T-helper 2 cell treated with Interferon-gamma antibody and Interleukin-4, amounts not matched to agents 100 ng/mL and 5 ng/mL, for 36 hours (primary cell): ENCODE results near the gene TTN. TPM values are rescaled to one million over a fixed set of nuclear protein-coding genes. Genes with fewer than 3 reads are reported as not detected.
"Not testable (repeated sequence)": the region's sequence is repeated elsewhere in the genome, so short reads cannot be mapped to it uniquely, and the experiment has no call there.

Source experiments
- intact Hi-C: fragments of 100-400 bp; cut with micrococcal nuclease; formaldehyde crosslinking; loops from one replicate; pipeline ENCODE4 v1.15.1; 2023
- total RNA-seq: library from RNA; stranded (reverse); gene quantifications from 2 replicates; pipeline ENCODE4 v1.2.3, GENCODE V29; 2022

TTN gene
- total RNA-seq, 1 donor from 2014 or later: 12.4 TPM

DNA sequence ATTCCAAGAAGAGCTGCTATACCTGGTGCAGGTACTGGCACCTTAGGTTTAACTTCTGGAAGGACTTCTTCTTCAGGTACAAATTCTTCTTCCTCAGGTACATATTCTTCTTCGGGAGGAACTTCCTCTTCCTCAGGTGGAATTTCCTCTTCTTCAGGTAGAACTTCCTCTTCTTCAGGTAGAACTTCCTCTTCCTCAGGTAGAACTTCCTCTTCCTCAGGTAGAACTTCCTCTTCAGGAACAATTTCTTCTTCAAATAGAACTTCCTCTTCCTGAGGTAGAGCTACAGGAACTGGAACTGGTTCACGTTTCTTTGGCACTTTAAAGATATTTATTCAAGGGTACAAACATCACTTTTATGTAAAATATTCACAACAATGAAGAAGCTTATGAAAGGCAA is 129.6 kb downstream of the TTN start:
- intact Hi-C loops: no loop called here

DNA sequence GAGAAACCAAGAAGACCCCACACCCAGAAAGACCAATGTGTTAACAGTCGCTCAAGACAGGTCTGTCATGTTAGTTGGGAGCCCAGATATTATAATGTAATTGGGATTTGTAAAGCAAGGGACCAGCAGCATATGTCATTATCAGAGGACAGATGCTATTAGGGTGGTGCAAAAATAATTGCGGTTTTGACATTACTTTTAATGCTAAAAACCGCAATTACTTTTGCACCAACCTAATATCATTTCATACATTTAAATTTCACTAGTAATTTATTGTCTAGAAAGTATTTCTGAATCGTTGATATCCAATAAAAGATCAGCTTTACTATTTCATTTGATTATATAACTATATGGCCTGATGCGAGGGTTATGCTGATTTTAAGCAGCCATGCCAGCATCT is 131.2 kb downstream of the TTN start:
- intact Hi-C loops: no loop called here

DNA sequence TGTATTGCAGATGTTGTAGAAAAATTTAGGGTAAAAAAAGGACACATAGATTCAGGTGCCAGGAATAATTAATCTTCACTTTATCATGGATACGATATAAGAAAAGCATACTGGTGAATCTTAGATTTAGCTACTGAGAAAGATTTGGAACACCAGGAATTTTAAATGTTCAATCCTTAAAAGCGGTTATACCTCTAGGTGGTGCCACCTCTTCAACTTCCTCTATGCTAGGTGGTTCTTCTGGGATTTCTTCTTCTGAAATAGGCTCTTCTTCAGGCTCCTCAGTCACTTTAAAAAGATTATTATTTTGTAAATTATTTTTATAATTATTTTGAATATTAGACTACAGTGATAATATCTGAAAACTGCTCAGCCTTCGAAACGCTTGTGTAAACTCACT is 133.1 kb downstream of the TTN start:
- intact Hi-C loops: no loop called here

DNA sequence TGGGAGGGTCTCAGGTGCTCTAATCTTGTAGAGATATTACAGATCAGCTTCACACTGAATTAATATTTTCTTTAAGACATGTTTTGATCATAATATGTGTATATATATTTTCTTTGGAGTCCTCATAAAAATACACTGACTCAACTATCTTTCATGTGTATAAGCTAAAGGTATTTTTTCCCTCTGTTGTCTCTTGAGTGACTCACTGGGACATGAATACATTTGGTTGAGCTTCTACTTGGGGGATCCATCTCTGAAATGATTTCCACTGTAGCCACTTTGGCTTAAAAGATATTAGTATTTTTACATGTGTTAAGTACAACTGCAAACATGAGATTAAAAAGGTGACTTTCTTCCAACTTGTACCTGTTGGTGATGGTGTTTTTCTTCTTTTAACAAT is 140.8 kb downstream of the TTN start:
- intact Hi-C loops: no loop called here

DNA sequence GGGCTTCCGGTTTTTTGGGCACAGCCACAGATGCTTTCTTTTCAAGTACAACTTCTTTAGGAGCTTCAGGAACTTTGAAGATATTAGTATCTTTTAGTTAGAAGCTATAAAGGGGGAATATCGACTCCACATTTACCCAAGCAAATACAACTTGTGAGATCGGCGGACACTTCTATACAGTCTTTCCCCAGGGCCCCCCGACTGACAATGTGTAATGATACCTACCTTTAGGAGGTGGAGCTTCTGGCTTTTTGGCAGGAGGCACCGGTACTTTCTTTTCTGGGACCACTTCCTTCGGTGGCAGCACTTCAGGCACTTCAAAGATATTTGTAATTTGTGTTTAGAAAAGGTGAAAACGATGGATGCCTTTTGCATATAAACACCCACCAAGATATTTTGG is 148.7 kb downstream of the TTN start:
- intact Hi-C loops: not testable (repeated sequence)

DNA sequence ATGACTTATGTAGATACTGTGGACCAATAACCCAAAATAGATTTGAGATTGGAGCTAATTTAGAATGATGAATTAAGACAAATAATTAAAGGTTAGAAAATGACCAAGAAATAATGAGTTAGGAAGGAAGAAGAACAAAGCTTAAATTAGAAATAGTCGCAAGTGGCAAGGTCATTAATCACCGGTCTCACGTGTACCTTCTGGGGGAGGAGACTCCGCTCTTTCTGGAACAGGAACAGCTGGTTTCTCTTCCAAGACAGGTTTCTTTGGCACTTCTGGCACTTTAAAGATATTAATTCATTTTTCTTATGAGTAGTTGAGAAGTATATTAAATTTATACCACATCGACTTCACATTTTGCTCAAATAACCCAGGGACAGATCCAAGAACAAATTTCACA is 156.7 kb downstream of the TTN start:
- intact Hi-C loops: no loop called here

DNA sequence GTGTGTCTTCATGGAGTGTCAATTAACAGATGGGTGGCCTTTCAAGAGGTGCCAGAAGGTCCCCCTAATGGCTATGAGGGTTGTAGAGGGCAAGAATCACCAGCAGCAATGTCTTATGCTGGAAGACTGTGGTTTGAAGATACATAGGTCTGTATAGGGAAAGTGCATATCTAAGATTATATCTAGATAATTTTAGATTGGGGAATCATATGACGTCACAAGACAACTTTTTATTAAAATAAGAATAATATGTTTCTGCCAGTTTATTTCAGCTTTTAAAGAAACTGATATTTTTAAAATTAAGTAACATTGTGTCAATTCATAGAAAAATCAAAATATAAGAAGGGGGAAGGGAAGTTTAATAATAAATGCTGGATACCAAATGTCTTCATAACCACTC is 162.3 kb downstream of the TTN start:
- intact Hi-C loops: no loop called here

DNA sequence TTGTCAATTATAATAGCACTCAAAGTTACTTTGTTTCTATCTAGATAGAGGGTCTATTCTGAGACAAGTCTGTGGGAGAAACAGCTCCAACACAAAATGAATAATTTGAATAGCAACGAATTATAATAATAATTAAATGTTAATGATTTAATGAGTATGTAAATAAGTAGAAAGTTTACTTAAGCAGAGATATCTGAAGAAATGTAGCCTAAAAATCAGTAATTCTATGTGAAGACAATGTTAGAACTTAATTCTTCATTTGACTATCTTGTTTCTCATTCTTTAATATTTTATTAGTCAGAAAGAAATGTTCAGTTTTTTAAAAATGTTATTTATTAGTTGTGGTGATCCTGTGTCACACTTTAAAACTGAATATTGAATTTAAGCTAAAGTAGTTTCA is 165.7 kb downstream of the TTN start:
- intact Hi-C loops: no loop called here

DNA sequence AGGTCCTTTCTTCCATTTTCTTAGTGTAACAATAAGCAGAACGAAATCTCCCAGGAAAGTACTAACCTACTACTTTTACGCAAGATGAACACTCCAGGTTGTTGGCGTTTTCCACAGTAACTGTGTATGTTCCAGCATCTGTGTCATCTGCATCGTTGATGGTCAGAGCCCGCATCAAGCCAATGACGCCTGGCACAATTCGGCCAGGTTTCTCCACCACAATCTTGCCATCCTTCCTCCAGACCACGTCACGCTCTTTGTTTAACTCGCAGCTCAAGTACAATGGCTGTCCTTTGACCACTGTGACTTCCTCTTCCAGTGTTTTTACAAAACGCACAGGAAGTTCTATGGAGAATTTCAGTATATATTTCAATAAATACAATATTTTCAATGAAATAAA is 171.3 kb downstream of the TTN start:
- intact Hi-C loops: no loop called here

DNA sequence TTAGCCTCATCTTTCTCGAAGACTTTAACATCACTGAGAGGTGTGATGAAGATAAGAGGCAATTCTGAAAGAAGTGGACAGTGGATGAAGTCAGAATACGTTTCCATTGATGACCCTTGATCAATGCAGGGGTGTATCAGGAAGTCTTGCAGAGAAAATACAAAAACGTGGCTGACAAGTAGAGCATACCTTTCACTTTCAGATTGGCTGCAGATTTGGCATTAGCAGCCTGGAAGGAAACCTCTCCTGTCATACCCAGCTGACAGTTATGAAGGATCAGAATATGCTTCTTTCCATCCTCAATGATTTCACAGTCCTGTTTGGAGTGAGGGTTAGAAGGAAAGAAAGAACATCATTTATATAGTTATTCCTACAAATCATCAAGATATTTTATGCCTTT is 174.5 kb downstream of the TTN start:
- intact Hi-C loops: no loop called here

DNA sequence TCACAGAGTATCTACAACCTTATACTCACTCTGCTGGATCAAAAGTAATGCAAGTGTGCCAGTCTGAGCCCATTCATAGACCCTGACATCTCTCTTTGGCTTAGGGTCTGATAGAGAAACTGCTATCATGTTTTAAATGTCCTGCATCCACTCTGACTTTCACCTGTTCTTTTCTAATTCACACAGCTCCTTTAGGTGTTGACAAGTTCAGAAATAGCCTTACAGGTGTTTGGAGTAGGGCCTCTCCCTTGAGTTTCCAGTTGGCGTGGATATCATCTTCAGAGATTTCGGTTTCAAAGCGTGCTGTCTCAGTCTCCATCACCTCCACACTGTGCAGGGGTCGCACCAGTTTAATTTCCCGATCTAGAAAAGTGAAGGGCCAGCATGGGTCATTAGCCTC is 176.6 kb downstream of the TTN start:
- intact Hi-C loops: no loop called here

DNA sequence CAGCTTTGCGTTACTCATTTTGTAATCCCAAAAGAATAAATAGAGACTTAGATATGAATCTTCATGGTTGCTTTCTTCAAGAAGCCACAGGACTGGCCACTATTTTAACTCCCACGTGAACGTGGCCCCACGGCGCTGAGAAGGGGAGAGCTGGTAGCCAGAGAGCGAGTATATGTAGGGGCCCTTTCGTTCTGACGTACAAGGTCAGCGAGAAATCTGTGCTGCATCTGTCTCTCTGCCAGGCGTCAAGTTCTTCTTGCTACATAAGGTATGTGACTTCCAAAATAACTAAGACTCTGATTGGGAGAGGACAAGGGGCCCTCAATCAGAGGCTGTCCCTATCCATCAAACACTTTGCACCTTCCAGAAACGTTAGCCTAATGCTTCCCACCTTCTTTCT is 177.8 kb downstream of the TTN start:
- intact Hi-C loops: no loop called here

DNA sequence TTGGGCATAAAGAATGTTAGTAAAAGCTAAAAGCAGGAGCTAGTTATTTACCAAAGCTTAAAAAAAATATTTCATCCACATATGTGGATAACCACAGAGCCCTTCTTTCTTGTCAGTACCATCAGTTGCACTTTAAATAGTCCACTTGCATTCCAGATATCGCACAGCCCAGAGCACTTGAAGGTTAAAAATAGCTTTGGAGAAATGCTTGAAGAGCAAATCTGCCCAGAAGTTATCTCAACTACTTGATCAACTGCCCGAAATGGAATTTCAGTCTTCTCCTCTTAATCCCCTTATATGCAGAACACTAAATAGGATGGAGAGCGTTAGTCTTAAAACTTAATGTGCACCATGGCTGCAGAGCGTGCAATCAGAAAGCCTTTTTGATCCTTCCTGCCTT is 178.6 kb downstream of the TTN start:
- intact Hi-C loops: no loop called here

DNA sequence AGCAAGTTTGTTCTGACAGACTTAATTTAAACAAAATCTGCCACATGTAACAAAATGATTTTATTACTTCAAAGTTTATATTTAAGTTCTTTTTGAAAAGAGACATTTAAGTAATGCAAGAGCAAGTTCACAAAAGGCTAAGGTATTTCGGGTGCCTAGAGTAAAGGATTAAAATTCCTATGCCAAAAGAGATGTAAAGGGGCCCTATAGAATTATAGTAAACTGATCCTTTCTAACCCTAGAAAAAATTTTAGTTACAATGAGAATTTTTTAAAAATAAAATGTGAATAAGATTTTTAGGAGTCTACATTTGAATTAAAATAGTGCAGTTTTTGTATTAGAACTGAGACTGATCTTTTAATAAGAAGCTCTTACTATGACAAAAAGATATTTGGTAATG is 179.8 kb downstream of the TTN start:
- intact Hi-C loops: no loop called here

DNA sequence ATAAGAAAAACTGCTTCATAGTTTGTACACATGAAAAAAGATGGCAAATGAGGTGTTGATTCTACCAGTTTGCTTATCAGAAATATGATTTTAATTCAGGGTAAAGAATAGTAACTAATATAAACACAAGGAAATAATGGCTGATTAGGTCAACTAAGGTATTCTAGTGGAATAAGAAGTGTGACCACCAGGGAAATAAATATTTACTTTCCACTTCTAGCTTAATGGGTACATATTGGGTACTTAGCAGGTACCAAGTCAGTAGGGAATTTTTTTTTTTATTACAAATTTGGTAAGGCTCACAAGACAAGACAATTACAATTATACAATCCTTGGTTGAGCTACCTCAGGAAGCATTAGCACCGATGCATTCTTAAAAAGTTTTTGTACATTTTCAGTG is 191.3 kb downstream of the TTN start:
- intact Hi-C loops: no loop called here

DNA sequence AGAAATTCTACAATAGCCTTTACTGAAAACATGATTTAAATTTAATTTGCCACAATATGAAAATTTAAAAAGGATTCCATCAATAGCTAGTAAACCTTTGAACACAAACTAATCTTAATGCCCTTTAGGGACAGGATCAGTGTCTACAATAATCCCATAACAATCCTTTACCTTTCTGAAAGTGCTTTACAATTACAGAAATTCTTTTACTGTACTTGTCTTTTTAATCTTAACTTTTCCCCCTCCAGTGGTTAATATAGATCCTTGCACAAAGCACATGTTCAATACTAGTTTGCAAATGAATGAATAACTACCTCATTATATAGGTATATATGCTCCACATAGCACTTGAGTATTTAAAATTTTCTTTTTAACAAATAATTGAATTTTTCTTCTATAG is 204.3 kb downstream of the TTN start:
- intact Hi-C loops: no loop called here

DNA sequence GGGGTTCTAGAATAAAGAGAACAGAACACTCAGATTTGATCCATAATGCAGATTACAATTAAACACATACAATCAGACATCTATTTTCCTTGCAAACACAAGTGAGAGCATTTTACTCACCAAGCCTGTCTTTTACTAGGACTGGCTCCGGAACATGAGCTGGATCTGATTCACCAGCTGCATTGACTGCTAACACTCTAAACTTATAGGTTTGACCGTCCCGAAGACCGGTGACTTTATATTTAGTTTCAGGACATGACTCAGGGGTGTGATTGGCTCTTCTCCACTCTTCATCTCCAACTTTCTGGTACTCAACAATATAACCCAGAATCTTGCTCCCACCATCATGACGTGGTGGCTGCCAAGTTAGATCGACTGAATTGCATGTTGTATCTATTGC is 214.6 kb downstream of the TTN start:
- intact Hi-C loops: no loop called here

DNA sequence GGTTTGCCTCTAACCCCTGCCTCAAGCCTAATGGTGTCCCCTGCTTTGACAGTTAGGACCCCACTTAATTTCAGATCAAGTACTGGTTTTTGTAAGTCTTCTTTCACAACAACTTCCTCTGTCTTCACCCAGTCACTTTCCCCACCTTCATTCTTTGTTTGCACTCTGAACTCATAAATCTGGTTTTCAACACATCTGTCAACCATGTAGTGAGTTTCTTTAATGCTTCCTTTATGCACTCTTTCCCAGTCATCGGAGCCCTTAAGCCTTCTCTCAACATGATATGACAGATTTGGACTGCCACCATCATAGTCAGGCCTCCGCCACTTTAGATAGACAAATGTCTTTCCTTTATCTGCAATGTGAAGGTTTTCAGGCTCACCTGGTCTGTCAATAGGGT is 217.9 kb downstream of the TTN start:
- intact Hi-C loops: no loop called here

DNA sequence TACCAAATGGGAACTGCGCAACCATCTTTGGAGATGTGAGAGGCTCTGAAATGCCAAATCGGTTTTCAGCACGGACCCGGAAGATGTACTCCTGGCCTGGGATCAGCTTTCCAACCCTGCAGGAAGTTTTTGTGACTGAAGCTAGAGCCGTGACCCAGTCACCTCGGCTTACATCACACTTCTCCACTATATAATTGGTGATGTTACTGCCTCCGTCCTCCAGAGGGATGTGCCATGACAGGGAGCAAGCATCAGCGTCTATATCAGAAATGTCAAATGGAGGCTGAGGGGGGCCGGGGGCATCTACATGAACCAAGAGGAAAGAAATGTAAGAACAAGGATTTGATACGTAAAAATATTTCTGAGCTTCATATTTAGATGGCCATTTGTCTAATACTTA is 222.6 kb downstream of the TTN start:
- intact Hi-C loops: no loop called here

DNA sequence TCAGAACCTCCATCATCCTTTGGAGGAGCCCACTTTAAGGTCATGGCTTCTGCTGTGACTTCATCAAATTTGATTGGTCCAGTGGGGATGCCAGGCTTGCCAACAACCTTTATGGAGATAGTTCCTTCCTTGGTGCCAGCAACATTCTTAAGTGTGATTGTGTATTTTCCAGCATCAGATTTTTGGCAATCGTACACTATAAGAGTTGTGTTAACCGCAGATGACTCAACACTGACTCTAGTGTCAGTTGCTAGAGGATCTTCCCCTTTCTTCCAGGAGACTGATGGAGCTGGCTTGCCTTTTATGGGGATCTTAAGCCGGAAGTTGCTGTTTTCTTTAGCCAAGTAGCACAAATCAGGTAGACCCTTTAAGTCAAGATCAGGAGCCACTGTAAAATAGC is 228.2 kb downstream of the TTN start:
- intact Hi-C loops: no loop called here

DNA sequence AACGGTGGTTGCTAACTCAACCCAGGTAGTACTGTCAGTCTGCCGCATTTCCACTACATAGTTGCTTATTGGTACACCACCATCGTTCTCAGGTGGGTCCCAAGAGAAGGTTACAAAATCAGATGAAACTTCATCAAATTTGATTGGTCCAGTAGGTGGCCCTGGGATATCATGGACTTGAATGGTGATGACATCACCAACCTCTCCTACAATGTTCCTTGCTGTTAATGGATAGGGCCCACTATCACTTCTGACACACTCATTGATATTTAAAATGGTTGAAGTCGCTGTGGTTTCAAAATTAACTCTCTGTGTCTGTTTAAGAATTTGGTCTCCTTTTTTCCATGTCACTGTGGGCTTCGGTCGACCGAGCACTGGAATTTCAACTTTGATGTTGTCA is 232.4 kb downstream of the TTN start:
- intact Hi-C loops: no loop called here

DNA sequence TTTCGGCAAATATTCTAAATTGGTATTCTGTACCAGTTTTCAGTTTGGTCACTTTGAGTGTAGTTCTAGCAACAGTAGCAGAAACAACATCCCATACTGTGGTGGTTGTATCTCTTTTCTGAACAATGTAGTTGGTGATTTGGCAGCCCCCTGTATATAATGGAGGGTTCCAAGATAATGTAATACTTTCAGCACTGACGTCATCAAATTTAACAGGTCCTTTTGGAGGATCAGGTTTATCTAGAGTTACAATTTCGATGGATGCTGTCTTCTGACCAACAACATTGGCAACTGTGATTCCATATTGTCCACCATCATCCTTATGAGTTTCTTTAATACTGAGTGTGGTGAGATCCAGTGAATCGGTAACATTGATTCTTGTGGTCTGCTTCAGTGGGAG is 239.0 kb downstream of the TTN start:
- intact Hi-C loops: no loop called here

DNA sequence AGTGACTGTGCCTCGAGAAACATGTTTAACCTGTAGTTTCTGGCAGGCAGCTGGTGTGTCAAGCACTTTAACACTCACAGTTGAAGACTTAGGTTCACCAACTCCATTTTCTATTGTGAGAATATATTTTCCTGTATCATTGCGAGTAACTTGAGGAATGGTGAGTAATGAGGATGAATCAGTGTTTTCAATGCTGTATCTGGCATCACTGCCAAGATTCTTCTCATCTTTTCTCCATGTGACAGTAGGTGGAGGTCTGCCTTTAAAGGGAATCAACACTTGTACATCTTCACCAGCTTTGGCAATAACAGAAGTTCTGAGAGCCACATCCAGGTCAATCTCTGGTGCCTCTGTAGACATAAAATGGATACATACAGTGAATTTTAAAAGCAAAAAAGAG is 254.2 kb downstream of the TTN start:
- intact Hi-C loops: no loop called here

DNA sequence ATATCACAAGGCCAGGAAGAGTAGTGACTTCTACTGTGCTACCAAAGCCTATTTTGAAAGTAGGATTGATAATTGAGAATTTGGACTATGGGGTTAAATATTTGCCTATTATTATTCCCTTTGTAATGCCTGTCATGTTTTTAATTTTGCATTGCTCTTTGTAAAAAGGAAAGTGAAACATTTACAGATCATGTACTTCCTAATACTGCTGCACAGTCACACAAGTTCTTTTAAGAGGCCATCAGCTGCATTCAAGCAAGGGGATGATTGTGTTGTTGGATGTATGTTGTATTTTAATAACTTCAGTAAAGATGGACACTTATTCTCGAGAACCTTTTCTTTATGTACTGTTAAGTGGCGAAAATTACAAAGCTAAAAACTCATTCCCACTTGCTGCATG is 256.9 kb downstream of the TTN start:
- intact Hi-C loops: no loop called here

DNA sequence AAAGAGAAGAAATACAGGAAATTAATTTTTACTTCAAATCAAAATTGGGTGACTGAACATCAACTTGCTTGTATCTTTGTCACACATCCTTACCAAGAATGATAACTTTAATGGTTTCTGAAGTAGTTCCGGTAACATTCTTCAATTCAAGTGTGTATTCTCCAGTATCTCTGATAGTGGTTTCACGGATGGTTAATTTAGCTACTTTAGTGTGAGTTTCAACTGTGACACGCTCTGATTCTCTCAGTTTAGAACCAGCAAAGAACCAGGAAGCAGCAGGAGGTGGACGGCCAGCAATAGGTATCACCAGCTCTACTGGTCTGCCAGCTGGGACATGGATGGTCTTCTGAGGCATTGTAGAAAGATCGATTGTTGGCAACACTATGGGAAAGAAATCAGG is 264.7 kb downstream of the TTN start:
- intact Hi-C loops: no loop called here
